Upper lobe of left lung (tissue), 4 donors: ENCODE measurements around the gene CNTFR.

Experiments used
- POLR2AphosphoS5 ChIP-seq, 2 donors: sonication (generic); formaldehyde crosslinking; IDR thresholded peaks; one replicate each; pipeline ENCODE4 v1.5.1; 2017; ENCODE audit warnings: antibody characterized with exemption in 2 of 2
- TF ChIP-seq, protein P1 (sequence below), 6 experiments: fragments of 450-650 bp in 4 of 6; fragments of 200-600 bp in 2 of 6; sonication (generic) in 2 of 6; IDR thresholded peaks; one replicate each; pipeline ENCODE4 v1.5.1; 2016 to 2019; ENCODE audit warnings: antibody characterized with exemption in 6 of 6

DNA sequence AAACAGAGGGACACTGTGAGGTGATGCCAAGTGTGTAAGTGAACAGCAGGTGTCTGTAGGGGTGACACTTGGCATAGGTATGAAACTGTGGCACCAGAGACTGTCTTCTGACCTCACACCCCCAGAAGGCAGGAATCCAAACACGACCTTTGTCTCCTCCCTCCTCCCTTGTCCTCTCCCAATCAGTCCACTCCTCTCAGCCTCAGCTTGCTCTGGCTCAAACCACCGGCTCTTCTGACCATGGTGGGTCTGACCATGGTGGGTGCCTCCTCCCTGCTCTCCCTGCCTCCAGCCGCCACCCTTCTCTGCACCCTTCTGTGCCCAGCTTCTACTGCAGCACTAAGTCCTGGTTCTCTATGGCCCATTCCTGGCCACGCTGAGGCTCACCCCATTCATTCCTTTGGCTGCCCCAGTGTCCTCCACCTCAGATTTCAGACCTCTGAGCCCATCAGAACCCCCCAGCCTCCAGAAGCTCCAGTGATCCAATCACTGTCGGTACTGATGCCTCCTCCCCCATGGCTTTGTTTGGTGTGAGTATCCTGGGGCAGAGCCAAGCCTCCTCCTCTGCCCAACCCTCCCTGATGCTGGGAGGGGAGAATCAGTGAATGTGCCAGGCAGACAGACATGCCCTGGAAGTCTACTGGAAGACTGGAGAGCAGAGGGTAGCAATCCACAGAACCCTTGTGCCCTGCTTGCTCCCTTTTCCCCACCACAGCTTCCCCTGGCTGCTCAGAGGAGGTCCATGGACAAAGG is 41.1 kb upstream of the CNTFR start:
- TF ChIP-seq POLR2AphosphoS5 (IDR thresholded peaks at IDR 0.05) = no peak
- TF ChIP-seq, protein P1, sequence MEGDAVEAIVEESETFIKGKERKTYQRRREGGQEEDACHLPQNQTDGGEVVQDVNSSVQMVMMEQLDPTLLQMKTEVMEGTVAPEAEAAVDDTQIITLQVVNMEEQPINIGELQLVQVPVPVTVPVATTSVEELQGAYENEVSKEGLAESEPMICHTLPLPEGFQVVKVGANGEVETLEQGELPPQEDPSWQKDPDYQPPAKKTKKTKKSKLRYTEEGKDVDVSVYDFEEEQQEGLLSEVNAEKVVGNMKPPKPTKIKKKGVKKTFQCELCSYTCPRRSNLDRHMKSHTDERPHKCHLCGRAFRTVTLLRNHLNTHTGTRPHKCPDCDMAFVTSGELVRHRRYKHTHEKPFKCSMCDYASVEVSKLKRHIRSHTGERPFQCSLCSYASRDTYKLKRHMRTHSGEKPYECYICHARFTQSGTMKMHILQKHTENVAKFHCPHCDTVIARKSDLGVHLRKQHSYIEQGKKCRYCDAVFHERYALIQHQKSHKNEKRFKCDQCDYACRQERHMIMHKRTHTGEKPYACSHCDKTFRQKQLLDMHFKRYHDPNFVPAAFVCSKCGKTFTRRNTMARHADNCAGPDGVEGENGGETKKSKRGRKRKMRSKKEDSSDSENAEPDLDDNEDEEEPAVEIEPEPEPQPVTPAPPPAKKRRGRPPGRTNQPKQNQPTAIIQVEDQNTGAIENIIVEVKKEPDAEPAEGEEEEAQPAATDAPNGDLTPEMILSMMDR (IDR thresholded peaks at IDR 0.05) = no peak
